Astrocyte (in vitro differentiated cells and primary cell): ENCODE measurements around the gene SSR4.
A peak's percentile ranks its signal among the peaks of the same experiment; 100 is the strongest.

Experiments
- CTCF ChIP-seq: IDR thresholded peaks from 2 replicates; pipeline ENCODE4 v1.5.1; 2011; ENCODE audit warnings: low read depth, mild to moderate bottlenecking, inconsistent platforms, low read length, moderate library complexity; ENCODE audit not compliant: insufficient read depth
- EZH2 ChIP-seq: IDR thresholded peaks from 2 replicates; pipeline ENCODE4 v1.6.1; 2012; ENCODE audit warnings: mild to moderate bottlenecking, low read length, inconsistent platforms; ENCODE audit not compliant: insufficient read depth

- TF ChIP-seq CTCF, result peak; percentile 45
- no peak for TF ChIP-seq EZH2
Measured at GRCh38 chrX:153763989-153764755, 30.3 kb upstream of the SSR4 start, which contains the start of gene PLXNB3.
